Transverse colon (tissue), 3 donors: Measurements from ENCODE around the gene SH3BP5L.

Experiments used
- EP300 ChIP-seq: sonication (generic); formaldehyde crosslinking; IDR thresholded peaks from one replicate; pipeline ENCODE4 v1.6.1; 2017; ENCODE audit warnings: antibody characterized with exemption, low read depth
- POLR2A ChIP-seq: fragments of 450-650 bp; IDR thresholded peaks from one replicate; pipeline ENCODE4 v1.6.1; 2016; ENCODE audit warnings: antibody characterized with exemption, mild to moderate bottlenecking, moderate library complexity
- TF ChIP-seq, protein P1 (sequence below), 5 experiments: fragments of 200-600 bp in 3 of 5; fragments of 450-650 bp in 2 of 5; sonication (generic) in 3 of 5; IDR thresholded peaks; 1 replicate in 2 of 5; 2 replicates in 3 of 5; pipeline ENCODE4 v1.5.1; 2016 to 2017; ENCODE audit warnings: antibody characterized with exemption in 5 of 5, inconsistent platforms in 3 of 5, mild to moderate bottlenecking in 2 of 5, moderate library complexity in 1 of 5

DNA sequence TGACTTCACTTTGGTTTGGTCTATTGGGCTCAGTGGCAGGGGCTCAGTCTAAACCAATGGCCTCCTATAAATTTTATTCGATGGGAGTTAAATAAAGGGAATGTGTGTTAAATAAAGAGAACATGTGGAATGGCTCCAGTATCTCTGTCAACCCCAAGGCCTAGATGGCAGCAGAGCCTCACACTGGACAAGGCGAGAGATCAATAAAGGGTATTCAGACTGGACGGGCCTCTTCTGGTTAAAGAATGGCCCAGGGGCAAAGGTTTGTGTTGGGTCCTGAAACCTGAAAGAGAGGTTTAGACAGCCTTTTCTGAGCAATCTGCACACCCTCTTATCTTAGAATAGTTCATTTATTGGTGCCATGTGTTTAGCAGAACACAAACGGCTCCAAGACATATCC, 34.7 kb downstream of the SH3BP5L start:
- TF ChIP-seq, protein P1, sequence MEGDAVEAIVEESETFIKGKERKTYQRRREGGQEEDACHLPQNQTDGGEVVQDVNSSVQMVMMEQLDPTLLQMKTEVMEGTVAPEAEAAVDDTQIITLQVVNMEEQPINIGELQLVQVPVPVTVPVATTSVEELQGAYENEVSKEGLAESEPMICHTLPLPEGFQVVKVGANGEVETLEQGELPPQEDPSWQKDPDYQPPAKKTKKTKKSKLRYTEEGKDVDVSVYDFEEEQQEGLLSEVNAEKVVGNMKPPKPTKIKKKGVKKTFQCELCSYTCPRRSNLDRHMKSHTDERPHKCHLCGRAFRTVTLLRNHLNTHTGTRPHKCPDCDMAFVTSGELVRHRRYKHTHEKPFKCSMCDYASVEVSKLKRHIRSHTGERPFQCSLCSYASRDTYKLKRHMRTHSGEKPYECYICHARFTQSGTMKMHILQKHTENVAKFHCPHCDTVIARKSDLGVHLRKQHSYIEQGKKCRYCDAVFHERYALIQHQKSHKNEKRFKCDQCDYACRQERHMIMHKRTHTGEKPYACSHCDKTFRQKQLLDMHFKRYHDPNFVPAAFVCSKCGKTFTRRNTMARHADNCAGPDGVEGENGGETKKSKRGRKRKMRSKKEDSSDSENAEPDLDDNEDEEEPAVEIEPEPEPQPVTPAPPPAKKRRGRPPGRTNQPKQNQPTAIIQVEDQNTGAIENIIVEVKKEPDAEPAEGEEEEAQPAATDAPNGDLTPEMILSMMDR (IDR thresholded peaks at IDR 0.05), result no peak
- TF ChIP-seq POLR2A, result no peak
- no peak for TF ChIP-seq EP300
